ENCODE data around the gene BAZ1A.

Gene BAZ1A

DNA sequence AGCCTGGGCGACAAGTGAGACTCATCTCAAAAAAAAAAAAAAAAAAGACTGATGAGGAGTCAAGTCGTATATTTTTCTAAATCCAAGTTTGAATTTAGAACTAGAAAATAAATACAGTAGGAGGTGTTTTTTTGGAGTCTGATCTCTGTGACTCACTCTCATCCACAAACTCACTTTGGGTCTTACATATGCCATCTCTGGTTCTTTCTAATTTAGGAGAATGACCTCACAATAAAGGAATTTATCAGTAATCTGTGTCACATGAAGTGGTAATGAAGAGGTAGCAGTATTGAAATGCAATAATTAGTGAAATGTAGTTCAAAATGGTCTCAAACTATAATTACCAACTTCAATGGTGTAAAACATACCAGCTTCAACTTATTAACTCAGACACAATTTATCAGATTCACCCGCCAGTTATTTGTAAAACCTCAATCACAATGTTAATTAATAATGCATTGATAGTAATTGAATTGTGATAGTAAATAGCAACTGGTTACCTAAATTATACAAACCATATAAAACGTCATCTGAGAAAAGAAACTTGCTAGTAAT, 156.3 kb downstream of the BAZ1A start:
- no peak for DNase-seq

DNA sequence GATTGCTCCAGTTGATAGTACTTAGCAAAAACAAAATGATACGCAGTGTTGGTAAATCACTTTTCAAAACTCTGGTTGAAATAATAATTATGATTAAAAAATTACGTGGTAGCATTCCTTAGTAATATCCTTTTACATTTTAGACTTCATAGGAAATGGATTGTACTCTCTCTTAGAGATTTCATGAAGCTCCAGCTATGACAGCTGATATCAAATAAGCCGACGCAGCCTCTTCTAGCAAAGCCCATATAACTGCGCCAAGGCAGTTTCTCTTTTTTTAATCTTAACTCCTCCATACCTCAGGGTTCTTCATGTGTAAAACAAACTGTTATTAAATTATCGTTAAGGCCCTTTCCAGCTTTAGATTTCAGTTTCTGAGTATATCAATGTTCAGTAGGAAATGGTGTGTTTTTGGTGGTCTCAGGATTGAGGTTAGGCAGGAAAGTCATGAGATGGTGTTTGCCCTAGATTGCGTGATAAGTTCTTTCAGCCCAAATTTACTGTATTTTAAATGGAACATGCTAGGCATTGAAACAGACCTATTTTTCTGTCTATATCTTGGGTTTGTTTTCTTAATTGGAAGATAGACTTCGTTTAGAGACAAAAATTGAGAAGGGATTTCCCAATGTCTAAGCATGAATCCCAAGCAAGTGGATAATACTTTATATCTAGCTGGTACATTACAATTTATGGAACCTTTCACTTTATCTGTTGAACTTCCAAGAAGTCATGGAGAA, 159.9 kb downstream of the BAZ1A start:
- DNase-seq, result no peak

DNA sequence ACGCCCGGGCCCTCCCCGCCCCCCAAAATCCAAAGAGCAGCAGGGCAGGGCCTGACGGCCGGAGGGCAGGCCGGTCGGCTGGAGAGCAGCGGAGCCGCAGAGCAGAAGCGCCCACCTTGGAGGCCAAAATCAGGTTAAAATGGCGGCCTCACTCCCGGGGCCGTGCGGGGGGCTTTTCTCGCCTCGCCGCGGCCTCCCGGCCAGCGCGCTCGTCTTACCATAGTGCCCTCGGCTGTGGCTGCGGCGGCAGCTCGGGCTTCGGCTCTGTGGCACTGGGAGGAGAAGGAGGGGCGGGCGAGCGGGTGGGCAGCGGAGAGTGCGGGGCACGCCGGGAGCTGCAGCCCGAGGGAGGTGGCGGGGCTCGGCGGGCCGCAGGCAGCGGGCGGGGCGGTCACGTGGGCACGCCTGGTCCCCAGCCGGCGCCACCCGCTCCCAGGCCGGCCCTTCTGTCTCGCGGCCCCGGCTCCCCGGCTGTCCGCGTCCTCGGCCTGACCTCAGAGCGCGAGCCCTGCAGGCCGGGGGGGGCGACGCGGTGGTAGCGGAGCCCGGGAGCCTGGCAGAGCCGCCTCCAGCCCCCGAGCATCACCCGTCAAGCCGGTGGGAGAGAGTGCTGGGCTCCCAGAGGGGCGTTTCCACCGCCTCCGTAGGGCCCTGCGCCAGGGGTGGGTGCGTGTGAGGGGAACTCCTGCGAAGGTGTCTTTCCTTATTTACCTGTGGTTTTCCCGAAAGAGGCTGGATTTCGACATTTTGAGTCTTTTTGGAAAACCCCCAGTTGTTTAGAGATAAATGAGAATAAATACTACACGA, 160.6 kb downstream of the BAZ1A start, which contains the start of gene CFL2:
Gene CFL2 (minus strand): TSS at position 274 of the 807 bp plus-strand sequence. CDS start 53 bp downstream, at position 221.
- no peak for DNase-seq

DNA sequence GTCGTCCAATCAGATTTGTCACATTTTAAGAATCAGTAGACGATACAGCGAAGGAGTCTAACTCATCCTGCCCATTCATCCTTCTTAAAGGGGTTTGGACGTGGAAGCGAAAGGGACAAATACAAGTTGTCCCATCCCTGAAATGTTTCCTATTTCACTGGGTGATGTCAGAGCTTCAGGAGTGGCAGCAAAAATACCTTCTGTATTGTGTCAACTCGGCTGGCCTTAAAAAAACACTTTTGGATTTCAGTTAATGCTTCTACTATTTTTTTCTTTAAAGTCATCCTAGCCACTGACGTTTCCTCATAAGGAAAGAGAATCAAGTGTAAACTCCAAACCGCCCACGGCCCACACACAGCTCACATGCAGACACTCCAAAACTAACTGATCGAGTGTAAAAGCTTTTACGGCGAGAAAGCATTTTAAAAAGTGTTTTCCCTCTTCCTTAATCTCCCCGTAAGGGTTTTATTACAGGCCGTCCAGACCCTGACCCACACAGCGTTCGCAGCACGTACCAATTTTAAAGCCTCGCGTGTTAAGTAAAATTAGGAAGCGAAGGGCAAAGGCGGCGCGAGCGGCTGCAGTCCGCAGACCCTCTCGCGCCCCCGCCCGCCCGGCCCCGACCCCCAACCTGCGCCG, 161.4 kb downstream of the BAZ1A start:
- no peak for DNase-seq

DNA sequence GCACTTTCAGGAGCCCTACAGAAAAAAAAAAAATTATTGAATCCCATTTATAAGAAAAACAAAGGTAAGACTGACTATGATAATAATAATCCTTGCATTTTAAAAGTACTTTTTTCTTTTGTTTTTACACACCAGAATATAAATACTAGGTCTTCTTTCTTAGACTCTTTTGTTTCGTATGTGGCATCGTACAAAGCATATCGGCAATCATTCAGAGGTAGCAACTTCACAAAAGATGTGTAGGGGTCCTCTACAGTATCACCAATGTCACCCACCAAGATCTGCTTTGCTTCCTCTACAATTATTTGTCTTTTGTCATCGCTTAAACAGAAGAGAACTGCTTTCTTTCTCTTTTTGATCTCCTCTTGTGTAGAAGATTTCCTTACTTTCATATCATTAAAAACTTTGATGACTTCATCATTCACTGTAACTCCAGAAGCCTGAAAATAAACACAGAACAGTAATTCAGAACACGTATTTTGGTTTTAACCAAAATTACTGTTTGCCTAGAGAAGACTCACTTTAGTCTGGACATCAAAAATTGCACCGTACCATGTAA, 162.0 kb downstream of the BAZ1A start:
- no peak for DNase-seq

DNA sequence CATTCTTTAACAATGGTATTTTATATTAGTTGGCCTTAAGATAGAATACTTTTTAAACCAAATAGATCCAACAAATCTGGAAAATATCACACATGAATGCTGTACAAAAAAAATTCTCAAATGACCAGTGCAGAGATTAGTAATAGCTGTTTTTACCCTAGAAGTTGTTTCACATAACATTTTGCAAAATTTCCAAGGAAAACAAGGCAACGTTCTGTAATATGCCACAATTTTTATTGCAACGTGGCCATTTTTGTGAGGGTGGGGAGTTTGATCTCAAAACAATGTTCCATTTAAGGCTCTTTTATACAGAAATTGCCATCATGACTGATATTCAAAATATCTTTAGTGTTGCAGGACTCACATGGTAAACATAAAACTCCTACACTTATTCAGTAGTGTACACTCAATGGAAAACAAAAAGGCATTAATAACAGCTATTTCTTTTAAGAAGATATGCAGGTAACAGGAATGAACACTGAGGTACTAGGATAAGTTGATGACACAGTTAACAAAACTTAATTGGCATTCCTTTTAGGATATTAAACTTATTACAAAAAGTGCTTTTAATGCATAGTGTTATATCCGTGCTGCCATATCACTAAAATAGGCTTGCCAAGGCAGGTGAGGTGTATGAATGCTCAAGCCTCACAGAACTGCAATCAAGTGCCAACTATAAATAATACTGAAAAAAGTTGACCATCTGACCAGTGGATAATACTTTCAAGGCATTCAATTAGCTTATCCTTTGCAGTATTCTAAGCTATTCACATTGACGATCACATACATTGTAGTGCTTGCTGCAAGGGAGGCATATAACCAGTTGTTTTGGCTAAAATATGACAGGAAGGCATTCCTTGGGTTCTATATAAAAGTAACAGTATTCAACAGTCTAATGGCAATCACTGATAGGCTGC, 163.1 kb downstream of the BAZ1A start:
- no peak for DNase-seq

DNA sequence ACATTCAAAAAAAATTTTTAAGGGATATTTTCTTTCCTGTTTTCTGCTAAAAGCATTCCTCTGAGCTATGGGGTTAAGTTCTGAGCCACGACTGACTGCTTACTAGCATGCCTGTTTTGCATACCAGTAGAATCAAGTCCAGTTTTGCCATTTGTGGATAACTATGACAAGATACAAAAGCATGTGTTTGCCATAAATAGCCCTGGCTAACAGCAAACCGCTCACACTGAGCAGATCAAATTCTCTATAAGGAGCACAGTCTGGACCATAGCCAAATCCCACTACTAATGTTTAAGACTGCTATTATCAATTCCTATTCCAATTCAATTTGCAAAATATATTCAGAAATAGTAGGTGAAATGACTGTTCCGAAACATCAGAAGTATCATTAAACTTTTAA, 164.0 kb downstream of the BAZ1A start:
- no peak for DNase-seq

DNA sequence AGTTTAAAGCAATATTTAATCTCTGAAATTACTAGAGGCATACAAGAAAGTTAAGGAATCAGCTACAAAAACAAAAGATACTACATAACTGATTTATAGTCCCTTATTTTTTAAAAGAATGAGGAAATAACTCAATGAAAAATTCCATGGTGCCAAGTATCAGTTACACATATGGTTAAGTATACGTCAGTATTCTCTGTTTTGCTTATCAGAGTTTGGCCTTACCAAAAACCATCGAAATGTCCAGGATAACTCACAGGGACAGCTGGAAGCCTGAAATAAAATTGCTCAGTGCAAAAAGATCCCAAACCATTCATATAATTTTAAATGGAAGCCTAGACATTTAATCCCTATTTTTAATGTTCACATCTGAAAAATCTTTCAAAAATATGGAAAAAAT, 164.4 kb downstream of the BAZ1A start:
- no peak for DNase-seq

DNA sequence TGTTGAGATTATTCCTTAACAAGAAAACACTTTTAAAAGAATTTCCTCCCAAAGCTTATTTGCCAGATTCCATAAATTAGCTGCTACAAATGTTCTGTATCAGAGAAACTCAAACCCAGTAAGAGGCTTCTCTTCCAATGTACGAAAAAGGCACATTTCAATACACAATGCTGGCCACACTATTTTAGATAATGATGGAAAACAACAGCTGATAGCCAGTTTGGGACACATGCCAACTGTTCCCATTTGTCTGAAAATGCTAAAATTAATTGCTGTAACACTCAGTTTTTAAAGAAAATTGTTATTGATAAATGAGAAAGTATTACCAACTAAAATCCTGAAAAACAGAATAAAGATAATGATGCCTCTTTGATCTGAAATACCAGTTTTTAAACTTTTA, 165.2 kb downstream of the BAZ1A start:
- DNase-seq, result no peak

DNA sequence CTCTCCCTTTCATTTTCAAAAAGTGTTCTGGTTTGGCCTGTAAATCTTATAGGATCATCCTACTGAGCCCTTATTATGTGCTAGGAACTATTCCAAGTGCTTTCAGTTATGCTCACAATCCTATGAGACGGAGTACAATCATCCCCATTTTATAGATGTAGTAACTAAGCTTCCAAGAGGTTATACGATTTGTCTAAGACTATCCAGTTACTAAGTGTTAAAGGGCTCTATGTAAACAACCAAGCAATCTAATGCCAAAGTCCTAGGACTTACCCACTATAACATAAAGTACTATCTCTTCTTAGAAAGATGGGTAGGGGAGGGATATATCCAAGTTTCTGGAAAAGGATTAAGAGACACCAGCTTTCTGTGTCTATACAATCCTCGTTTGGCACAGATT, 167.4 kb downstream of the BAZ1A start:
- no peak for DNase-seq

All from NCI-H1436 treated with DMSO at 0.1 percent for 48 hours (cell line).